GM21526 (cell line): ENCODE results near the gene KIF16B.
A peak's percentile ranks its signal among the peaks of the same experiment; 100 is the strongest.
"Not testable (repeated sequence)": the region's sequence is repeated elsewhere in the genome, so short reads cannot be mapped to it uniquely, and the experiment has no call there.

ENCODE experiments used
- ATAC-seq: cut with Tn5 transposase; IDR thresholded peaks from one replicate; pipeline ENCODE4 v1.9.1; 2021; ENCODE audit warnings: moderate library complexity; ENCODE audit not compliant: unreplicated experiment, low FRiP score

Gene KIF16B

DNA sequence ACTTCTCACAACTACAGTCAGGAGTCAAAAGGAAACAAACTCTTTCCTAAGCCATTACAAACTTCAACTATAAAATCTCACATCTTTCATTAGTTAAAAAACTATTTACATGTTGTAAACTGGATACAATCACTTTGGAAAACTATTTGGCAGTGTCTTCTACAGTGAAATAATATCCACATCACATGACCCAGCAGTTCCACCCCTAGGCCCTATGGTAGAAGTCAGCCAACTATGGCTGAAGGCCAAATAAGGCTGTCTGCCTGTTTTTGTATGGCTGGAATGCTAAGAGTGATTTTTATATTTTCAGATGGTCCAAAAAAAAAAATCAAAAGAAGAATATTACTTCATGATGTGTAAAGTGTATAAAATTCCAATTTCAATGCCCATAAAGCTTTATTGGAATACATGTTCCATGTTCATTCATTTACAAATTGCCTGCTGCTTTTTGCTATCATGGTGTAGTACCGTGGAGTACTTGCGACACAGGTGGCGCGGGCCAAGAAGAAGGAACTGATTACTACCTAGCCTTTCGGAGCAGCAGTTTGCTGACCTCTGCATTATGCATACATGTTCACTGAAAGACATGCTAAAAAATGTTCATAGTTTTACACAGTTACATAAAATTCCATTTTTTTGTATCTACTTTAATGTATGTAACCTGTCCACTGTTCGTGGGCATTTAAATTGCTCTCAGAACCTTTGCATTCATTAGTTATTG, 129.0 kb downstream of the KIF16B start:
- ATAC-seq, result no peak

DNA sequence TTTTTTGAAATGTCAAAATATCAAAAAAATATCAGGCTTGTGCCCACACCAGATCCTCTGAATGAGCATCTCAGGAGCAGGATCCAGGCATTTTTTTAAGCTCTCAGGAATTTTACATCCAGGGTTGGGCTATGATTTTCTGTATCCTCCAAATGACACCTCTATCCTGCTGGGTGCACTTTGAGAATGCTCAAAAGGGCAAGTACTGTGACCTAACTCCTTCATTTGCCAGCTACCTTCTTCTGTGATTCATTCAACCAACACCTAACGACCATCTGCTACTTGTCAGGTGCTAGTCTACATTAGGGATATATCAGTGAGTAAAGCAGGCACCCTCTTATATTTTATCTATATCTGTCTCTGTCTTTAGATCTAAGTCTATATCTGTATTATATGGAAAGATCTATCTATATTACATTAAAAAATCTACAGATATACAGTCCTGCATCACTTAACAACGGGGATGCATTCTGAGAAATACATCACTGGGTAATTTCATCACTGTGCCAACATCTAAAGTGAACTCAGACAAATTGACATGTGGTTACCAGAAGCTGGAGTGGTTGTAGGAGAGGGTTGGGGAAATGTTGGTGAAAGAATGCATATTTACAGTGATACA, 131.6 kb downstream of the KIF16B start:
- ATAC-seq, result no peak

DNA sequence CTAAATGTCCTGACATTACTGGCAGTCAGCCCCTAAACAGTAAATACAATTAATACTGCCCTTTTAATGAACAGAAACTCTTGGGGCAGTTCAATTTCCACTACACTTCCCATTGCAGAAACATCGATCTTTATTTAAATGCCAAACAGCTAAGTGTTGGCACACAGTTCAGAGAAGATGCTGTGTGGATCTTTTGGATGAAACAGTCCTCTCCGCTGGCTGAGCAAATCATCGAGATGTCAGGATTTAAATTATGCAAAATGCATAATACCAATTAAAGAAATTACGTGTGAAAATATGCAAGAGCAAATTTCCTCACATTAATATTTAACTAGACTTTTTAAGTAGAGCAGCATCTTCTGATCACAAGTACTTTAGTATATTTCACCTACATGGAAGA, 132.6 kb downstream of the KIF16B start:
- no peak for ATAC-seq

DNA sequence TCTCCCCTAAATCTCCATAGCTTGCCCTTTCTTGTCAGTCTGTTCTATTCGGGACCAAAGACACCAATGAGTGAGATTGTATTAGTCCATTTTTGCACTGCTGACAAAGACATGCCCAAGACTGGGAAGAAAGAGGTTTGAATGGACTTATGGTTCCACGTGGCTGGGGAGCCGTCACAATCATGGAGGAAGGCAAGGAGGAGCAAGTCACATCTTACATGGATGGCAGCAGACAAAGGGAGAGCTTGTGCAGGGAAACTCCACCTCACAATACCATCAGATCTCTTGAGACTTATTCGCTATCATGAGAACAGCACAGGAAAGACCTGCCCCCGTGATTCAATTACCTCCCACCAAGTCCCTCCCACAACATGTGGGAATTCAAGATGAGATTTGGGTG, 133.7 kb downstream of the KIF16B start:
- ATAC-seq, result not testable (repeated sequence)

DNA sequence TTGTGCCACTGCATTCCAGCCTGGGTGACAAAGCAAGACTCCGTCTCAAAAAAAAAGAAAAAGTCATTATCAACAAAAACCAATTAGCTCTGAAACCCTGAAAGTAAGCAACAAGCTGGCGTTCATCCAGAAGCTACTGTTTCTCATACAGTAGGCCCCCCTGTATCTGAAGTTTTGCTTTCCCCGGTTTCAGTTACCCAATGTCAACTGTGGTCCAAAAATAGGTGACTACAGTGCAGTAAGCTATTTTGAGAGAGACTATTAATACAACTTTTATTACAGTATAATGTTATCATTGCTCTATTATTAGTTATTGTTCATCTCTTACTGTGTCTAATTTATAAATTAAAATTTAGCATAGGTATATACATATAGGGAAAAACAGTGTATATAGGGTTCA, 135.1 kb downstream of the KIF16B start:
- no peak for ATAC-seq

DNA sequence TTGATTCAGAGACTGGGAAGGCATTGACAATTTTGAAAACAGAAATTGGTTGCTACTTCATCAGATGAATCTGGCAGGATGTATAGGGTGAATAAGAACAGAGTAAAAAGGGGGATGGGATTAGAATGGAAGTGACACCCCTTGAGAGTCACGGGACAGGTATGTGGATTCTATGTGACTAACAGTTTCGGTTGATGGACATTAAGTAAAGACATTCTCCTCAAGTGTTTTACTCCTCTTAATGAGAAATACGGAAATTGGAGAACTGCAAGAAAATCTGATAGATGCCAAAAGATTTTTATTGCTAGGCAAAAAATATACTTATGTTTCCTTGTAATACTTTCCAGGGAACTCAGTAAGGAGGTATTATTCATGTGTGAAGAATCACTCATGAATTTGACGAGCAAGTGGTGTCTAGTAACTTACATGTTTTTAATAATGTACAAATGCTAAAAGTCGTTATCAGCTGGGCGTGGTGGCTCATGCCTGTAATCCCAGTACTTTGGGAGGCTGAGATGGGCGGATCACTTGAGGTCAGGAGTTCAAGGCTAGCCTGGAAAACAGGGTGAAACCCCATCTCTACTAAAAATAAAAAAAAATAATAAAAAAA, 135.8 kb downstream of the KIF16B start:
- no peak for ATAC-seq

DNA sequence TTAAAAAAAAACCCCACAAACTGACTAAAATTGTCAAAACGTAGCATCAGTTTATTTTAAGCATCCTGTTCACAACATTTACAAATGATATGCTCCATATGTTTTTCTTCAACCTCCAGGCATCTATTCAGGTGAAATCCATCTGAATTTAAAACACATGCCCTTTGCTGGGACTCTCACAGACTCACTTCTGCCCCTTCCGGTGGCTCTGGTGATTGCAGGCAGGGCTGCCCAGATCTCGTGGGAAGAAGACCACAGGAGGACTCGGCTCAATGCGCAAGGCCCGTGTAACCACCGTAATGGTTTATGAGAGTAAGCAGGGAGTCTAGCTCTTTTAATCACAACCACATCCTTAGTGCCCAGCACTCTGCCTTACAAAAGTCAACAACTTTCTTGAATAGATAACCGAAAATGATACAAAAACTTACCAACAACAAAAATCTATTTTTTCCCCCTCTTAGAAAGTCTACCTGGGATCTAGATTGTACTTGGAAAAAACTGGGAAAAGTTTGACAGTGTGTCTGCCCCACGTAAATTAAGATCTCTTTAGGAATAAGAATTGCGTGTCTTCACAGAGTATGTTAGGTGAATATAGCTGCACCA, 139.1 kb downstream of the KIF16B start:
- ATAC-seq, result peak; percentile 94

DNA sequence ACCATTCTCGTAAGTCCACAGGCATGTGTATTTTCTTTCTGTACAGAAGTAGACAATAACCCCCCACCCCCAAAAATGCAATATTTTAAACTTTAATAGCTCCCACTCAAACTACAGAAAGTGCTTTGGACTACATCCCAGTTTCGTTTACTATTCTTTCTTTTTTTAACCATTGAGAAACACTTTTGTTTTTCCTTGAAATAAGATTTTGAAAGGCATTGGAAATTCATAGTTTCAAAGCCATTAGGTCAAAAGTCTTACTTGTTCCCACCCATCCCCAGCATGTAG, 140.0 kb downstream of the KIF16B start:
- no peak for ATAC-seq

DNA sequence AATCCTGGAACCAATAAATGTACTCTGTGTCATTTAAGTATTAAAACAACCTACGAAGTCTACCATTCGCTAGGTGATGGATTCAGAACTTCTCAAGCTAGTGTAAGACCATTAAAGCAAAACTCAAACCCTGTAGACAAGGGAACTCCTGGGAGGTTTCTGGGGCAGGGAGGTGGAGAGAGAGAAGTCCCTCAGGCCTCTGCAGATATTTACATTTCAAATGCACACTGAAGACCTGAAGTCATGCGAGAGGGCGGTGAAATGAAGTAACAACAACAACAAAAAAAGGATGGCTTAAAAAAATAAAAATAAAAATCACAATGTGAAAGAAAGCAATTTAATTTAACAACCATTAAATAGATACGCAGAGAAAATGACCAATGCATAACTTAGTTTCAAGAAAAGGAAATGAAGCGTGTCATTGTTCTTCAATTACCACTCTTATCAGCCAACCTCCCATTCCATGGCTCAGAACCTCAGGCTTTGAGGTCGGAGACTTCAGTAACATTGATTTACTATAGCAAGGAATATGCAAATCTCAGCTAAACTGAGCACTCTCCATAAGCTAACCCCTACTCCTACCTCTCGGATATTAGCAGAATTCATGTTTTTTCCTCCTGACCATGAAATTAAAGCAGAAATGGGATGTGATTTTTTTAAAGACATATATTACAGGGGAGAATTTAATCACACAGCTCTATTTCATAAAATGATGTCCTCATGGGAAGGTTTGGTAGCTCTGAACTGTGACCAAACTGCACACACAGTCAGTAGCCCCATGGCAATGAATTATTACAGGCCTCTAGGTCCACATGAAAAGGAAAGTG, 140.6 kb downstream of the KIF16B start:
- no peak for ATAC-seq

DNA sequence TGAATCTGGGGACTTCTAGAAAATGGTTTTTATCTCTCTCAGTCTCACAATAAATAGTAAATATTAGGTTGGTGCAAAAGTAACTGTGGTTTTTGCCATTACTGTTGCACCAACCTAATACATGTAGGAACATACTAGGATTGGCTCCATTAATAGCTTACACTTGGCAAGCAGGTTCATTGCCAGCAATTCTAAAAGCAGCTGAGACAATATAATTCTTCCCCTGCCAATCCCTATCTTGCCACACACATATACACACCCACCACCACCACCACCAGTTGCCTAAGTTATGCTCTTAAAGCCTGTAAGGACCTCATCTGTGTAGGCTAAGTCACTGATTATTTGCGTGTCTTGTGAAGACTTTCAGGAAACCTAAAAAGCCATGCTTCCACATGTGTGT, 145.1 kb downstream of the KIF16B start:
- no peak for ATAC-seq

DNA sequence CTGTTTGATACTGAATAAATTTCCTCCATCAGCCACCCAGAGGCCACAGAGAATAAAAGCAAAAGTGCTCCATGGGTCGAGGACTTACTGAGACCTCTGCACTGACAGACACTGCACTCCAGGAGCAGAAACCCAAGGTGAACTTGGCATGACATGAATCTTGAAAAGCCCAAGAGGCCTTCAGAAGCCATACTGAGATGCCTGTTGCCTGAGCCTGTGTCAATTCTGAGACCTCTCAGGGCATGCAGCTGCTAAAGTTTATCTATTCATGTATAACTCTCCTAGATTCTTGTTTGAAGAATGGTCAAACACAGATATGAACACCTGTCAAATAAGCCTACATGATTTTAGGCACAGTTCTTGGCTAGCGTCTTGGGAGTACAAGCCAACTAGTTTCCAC, 145.7 kb downstream of the KIF16B start:
- ATAC-seq, result no peak

DNA sequence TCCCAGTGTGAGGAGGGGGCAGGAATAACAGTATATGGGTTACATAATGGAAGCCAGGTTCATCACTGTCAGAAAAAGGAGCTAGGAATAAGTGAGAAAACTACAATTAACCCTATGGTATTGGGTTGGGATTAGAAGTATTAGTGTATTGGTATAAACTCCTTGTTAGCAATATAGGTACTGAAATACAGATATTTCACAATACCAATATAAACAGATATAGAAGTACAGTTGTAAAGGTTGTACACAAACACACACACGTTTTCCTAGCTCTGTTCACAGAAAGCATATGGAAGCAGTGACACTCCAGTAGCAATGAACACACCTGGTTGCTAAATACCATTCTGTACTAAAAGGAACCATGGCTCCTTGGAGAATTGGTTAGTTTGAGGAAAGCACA, 148.5 kb downstream of the KIF16B start:
- ATAC-seq, result no peak

DNA sequence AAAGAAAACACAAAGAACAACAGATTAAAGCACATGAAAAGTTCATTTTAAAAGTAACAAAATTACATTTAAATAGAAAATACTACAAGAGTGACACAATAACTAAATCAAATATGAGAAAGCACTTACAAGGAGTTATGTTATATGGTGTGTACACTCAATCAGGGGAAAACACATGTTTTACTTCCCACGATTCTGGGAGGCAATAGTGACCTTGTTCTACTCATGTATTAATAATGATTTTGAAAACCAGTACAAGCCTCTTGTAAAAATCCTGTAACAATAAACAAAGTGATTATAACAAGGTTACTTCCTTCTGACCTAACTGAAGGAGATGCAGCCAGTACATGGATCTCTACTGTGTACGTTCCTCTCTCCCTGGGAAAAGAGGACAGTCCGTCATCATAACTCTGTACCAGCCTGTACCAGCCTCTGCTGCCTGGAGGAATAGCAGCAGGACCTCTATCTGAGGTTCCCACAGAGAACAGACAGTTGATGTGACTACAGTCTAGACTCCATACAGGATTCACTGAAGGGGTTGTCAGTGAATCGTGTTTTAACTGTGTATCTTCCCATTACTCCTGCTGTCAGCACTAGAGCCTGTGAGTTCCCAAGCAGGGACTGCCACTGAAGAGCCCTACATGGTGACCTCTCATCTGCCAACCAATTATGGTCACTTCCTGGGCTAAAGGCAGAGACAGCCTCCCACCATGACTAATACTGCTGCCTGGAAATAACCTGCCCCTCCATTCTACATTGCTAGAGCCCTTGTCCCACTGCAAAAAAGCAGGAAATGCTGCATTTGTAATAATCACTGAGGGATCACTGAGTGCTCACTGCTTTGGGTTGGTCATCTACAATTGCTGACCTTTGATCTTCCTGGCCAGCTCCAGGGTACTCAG, 149.7 kb downstream of the KIF16B start:
- ATAC-seq, result no peak

DNA sequence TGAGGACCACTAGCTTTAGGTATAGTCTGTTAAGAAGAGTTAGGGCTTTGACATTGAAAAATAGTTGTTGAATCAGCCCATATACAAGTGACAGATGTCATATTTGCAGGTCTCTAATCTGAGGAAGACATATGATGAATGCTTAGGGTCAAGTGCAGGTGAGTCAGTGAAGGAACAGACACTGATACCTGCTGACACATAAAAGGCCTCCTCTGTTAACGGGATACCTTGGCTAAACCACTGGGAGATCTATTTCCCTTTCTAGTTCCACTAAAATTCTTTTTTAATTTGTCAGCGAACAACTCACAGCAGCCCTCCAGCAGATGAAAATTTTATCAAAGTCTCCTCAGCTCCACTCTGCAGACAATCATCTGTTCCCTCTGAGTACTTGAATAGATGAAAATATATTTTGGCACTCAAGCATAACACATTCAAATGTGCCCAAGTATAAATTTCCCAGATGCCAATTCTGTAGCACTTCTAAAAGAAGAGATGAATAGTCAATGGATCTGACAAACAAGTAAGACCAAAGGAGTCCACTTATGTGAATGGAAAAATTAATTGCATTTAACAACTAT, 154.0 kb downstream of the KIF16B start:
- ATAC-seq, result no peak

DNA sequence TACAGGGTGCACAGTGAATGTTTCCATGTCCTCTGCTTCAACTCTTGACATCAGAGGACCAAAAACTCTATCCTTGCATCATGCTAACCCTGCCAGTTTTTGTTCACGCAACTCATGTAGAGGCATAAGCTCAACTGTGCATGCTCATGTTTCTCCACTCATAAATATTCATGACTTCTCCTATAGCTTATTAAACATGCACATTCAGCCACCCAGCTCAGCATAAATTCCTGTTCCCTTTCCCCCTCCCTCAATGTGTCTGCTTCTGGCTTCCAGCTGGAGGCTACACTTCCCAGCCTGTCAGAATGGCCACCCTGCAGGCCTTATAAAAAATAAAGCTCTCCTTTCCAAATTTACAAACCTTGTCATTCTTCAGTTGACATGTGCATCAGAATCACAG, 154.6 kb downstream of the KIF16B start:
- no peak for ATAC-seq

DNA sequence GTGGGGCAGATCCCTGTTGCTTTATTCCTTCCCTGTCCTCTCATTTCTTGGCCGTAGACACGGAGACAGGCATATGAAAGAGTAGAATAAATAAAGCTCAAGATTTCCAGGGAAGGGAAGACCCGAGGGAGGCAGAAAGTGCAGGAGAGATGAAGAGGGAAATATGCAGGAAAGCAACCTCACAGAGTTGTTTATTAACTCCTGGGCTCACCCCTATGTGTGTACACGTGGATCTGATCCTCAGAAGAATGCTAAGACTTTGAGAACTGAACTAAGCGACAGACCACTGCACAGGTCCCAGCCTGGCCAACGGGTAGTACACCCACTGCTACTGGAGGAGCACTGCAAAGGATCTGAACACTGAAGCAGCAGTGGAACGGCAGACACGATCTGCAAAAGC, 156.2 kb downstream of the KIF16B start:
- ATAC-seq, result no peak

DNA sequence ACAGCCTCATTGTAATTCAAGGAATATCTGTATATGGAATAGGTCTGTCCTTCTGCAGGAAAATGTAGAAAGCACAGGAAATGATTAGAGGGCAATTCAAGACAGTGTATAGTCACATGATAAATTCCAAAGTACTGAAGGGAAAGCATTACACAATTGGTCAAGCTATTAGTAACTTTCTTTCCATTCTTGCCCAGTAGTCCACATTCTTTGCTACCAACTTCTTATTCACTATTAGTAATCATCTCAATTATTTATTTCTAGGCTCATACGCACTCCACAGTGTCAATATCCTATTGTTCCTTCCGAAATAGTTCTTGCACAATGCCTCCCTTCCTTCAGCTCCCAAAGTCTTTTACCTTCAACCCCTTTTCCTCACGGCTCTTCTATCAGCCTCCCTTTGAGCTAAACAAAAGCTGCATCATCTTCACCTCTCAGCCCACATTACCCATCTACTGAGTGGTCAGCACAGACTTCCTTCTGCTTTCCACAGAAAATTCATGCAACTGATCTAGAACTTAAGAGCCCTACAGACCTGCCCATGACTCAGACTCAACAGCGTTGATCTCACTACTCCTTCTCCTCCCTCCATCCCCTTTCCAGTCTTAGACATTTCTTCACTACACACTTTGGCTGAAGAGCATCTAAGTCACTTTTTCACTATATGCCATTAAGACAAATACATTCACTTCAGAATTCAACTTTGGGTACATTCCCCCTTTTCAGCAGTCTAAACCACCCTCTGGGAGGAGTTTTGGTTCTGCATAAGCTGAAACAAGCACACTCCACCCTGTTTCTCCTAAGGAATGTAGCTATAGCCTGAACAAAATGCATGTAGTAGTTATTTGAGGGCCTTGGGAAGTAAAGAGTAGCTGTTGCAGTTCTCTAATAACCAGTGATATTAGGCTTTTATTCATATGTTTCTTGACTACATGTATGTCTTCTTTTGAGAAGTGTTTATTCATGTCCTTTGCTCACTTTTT, 157.9 kb downstream of the KIF16B start:
- no peak for ATAC-seq

DNA sequence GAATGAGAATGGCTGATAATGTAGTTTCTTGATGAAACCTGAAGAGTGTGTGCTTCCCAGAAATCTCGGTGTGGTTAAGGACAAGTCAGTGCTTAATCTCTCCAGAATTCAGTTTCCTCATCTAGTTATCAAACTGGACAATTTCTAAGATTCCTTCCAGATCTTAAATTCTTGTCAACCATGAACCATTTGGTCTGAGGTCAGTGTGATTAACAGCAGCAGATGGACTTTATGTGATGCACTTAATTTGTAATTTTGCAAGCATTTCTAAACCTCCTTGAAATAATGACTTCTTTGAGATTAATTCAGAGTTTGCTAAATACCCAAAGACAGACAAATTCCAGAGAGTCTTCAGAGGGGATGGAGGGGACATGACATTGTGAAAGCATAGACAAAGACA, 160.3 kb downstream of the KIF16B start:
- no peak for ATAC-seq

DNA sequence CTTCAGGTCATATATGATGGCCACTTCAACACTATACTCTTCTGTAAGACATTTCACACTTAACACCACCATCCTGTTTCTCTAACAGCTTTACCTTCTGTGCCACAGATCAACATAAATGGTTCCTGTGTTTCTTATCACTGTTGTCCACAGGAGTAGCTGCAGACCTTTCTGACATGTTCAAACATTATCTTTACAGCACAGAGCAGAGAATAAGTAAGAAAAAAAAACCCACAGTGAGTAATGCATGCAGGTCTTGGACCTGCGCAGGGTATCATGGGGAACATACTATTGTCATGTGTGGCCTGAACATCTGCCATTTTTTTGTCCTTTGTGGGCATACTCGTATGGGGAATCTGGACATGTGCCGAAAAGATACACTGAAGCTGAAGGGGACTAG, 161.9 kb downstream of the KIF16B start:
- no peak for ATAC-seq
